Measurements from ENCODE around the gene C1orf122.
A peak's percentile ranks its signal among the peaks of the same experiment; 100 is the strongest.

Gene C1orf122

GRCh38 chr1:37776946-37777516 is 30.6 kb upstream of the C1orf122 start:
- no peak overlapping the region for H3K27ac ChIP-seq (ENCODE audit: low read depth, low read length)
- no peaks in the 10 kb centered on the region for H3K9me3 ChIP-seq (ENCODE audit: low read length)
- no peak overlapping the region for H3K4me3 ChIP-seq (ENCODE audit: low read depth in 1 of 2, low read length in 2 of 2)
- no peaks in the 10 kb centered on the region for H3K27me3 ChIP-seq (ENCODE audit: control insufficient read depth in 1 of 2, insufficient read depth in 2 of 2, low read length in 2 of 2)
- H3K36me3 ChIP-seq (ENCODE audit: insufficient read depth, low read length), result no peaks in the 10 kb centered on the region
- no peak overlapping the region for H3K9ac ChIP-seq (ENCODE audit: low read length)
- no peaks in the 10 kb centered on the region for H3K4me1 ChIP-seq (ENCODE audit: insufficient read depth, low read length)

- Histone ChIP-seq H3K9me3 (ENCODE audit: low read length) (no peaks in the 10 kb centered on the region), H3K4me1 (ENCODE audit: insufficient read depth, low read length) (no peaks in the 10 kb centered on the region), H3K36me3 (ENCODE audit: insufficient read depth, low read length) (no peaks in the 10 kb centered on the region), H3K27ac (ENCODE audit: low read depth, low read length) (no peak overlapping the region), H3K4me3 (ENCODE audit: low read depth in 1 of 2, low read length in 2 of 2) (no peak overlapping the region), H3K27me3 (ENCODE audit: control insufficient read depth in 1 of 2, insufficient read depth in 2 of 2, low read length in 2 of 2) (no peaks in the 10 kb centered on the region), H3K9ac (ENCODE audit: low read length) (no peak overlapping the region)
Measured at GRCh38 chr1:37778654-37779053, 28.9 kb upstream of the C1orf122 start.

GRCh38 chr1:37782491-37782890 is 25.1 kb upstream of the C1orf122 start:
- H3K9ac ChIP-seq (ENCODE audit: low read length), result no peak overlapping the region
- H3K36me3 ChIP-seq (ENCODE audit: insufficient read depth, low read length), result no peaks in the 10 kb centered on the region
- H3K27ac ChIP-seq (ENCODE audit: low read depth, low read length), result no peak overlapping the region
- no peaks in the 10 kb centered on the region for H3K27me3 ChIP-seq (ENCODE audit: control insufficient read depth in 1 of 2, insufficient read depth in 2 of 2, low read length in 2 of 2)
- H3K4me1 ChIP-seq (ENCODE audit: insufficient read depth, low read length), result no peaks in the 10 kb centered on the region
- no peaks in the 10 kb centered on the region for H3K9me3 ChIP-seq (ENCODE audit: low read length)
- no peak overlapping the region for H3K4me3 ChIP-seq (ENCODE audit: low read depth in 1 of 2, low read length in 2 of 2)

- no peak overlapping the region for H3K9ac ChIP-seq (ENCODE audit: low read length)
- peaks cover 5 to 8% of the 10 kb centered on the region in 2 donors for H3K27me3 ChIP-seq (ENCODE audit: control insufficient read depth in 1 of 2, insufficient read depth in 2 of 2, low read length in 2 of 2)
- no peak overlapping the region for H3K4me3 ChIP-seq (ENCODE audit: low read depth in 1 of 2, low read length in 2 of 2)
- peaks cover 12% of the 10 kb centered on the region for H3K4me1 ChIP-seq (ENCODE audit: insufficient read depth, low read length)
- no peaks in the 10 kb centered on the region for H3K9me3 ChIP-seq (ENCODE audit: low read length)
- no peak overlapping the region for H3K27ac ChIP-seq (ENCODE audit: low read depth, low read length)
- no peaks in the 10 kb centered on the region for H3K36me3 ChIP-seq (ENCODE audit: insufficient read depth, low read length)
Measured at GRCh38 chr1:37792943-37793686, 14.5 kb upstream of the C1orf122 start.

- Histone ChIP-seq H3K9ac (ENCODE audit: low read length) (no peak within 1 kb of the TSS), H3K9me3 (ENCODE audit: low read length) (no peaks in the 10 kb centered on the region), H3K4me3 (ENCODE audit: low read depth in 1 of 2, low read length in 2 of 2) (peak within 1 kb of the TSS; percentile 20 to 31), H3K27me3 (ENCODE audit: control insufficient read depth in 1 of 2, insufficient read depth in 2 of 2, low read length in 2 of 2) (peaks cover 0 to 5% of the 10 kb centered on the region in 2 donors), H3K36me3 (ENCODE audit: insufficient read depth, low read length) (no peaks in the 10 kb centered on the region), H3K27ac (ENCODE audit: low read depth, low read length) (no peak within 1 kb of the TSS), H3K4me1 (ENCODE audit: insufficient read depth, low read length) (peaks cover 12% of the 10 kb centered on the region)
Measured at GRCh38 chr1:37793773-37794371, 13.7 kb upstream of the C1orf122 start, which contains the start of gene MANEAL. TSS of gene MANEAL (plus strand) at chr1:37793847. CDS start at chr1:37794183, 336 bp downstream.

GRCh38 chr1:37794372-37795339 is 12.9 kb upstream of the C1orf122 start:
- Histone ChIP-seq H3K9me3 (ENCODE audit: low read length) (no peaks in the 10 kb centered on the region), H3K27ac (ENCODE audit: low read depth, low read length) (no peak overlapping the region), H3K36me3 (ENCODE audit: insufficient read depth, low read length) (peaks cover 3% of the 10 kb centered on the region), H3K27me3 (ENCODE audit: control insufficient read depth in 1 of 2, insufficient read depth in 2 of 2, low read length in 2 of 2) (peaks cover 0 to 5% of the 10 kb centered on the region in 2 donors), H3K9ac (ENCODE audit: low read length) (no peak overlapping the region), H3K4me3 (ENCODE audit: low read depth in 1 of 2, low read length in 2 of 2) (peak overlapping the region in 1 of 2 donors; percentile 31), H3K4me1 (ENCODE audit: insufficient read depth, low read length) (peaks cover 12% of the 10 kb centered on the region)

GRCh38 chr1:37795340-37796125 is 12.1 kb upstream of the C1orf122 start:
- H3K4me3 ChIP-seq (ENCODE audit: low read depth in 1 of 2, low read length in 2 of 2), result peak overlapping the region in 1 of 2 donors; percentile 31
- H3K9ac ChIP-seq (ENCODE audit: low read length), result no peak overlapping the region
- H3K9me3 ChIP-seq (ENCODE audit: low read length), result no peaks in the 10 kb centered on the region
- peaks cover 11% of the 10 kb centered on the region for H3K36me3 ChIP-seq (ENCODE audit: insufficient read depth, low read length)
- H3K4me1 ChIP-seq (ENCODE audit: insufficient read depth, low read length), result peaks cover 12% of the 10 kb centered on the region
- H3K27me3 ChIP-seq (ENCODE audit: control insufficient read depth in 1 of 2, insufficient read depth in 2 of 2, low read length in 2 of 2), result peaks cover 0 to 5% of the 10 kb centered on the region in 2 donors
- H3K27ac ChIP-seq (ENCODE audit: low read depth, low read length), result no peak overlapping the region

- Histone ChIP-seq H3K9me3 (ENCODE audit: low read length) (no peaks in the 10 kb centered on the region), H3K9ac (ENCODE audit: low read length) (no peak overlapping the region), H3K36me3 (ENCODE audit: insufficient read depth, low read length) (peaks cover 16% of the 10 kb centered on the region), H3K4me3 (ENCODE audit: low read depth in 1 of 2, low read length in 2 of 2) (no peak overlapping the region), H3K4me1 (ENCODE audit: insufficient read depth, low read length) (peaks cover 12% of the 10 kb centered on the region), H3K27me3 (ENCODE audit: control insufficient read depth in 1 of 2, insufficient read depth in 2 of 2, low read length in 2 of 2) (peaks cover 0 to 4% of the 10 kb centered on the region in 2 donors), H3K27ac (ENCODE audit: low read depth, low read length) (no peak overlapping the region)
Measured at GRCh38 chr1:37797750-37798345, 9.7 kb upstream of the C1orf122 start.

GRCh38 chr1:37802439-37802838 is 5.2 kb upstream of the C1orf122 start:
- Histone ChIP-seq H3K27ac (ENCODE audit: low read depth, low read length) (no peak overlapping the region), H3K9ac (ENCODE audit: low read length) (no peak overlapping the region), H3K4me1 (ENCODE audit: insufficient read depth, low read length) (peaks cover 12% of the 10 kb centered on the region), H3K27me3 (ENCODE audit: control insufficient read depth in 1 of 2, insufficient read depth in 2 of 2, low read length in 2 of 2) (no peaks in the 10 kb centered on the region), H3K36me3 (ENCODE audit: insufficient read depth, low read length) (peaks cover 51% of the 10 kb centered on the region), H3K4me3 (ENCODE audit: low read depth in 1 of 2, low read length in 2 of 2) (no peak overlapping the region), H3K9me3 (ENCODE audit: low read length) (no peaks in the 10 kb centered on the region)

GRCh38 chr1:37807220-37807554 is 403 bp upstream of the C1orf122 start:
- H3K4me1 ChIP-seq (ENCODE audit: insufficient read depth, low read length), result peaks cover 24% of the 10 kb centered on the region

More at GRCh38 chr1:37807220-37807554, 403 bp upstream of the C1orf122 start:
- H3K9ac ChIP-seq (ENCODE audit: low read length), result peak overlapping the region; percentile 80
- H3K4me3 ChIP-seq (ENCODE audit: low read depth in 1 of 2, low read length in 2 of 2), result peak overlapping the region; percentile 63 to 66
- peaks cover 44% of the 10 kb centered on the region for H3K36me3 ChIP-seq (ENCODE audit: insufficient read depth, low read length)
- no peaks in the 10 kb centered on the region for H3K27me3 ChIP-seq (ENCODE audit: control insufficient read depth in 1 of 2, insufficient read depth in 2 of 2, low read length in 2 of 2)
- H3K9me3 ChIP-seq (ENCODE audit: low read length), result no peaks in the 10 kb centered on the region
- peak overlapping the region; percentile 64 for H3K27ac ChIP-seq (ENCODE audit: low read depth, low read length)

All from muscle layer of colon (tissue), 2 donors.